Stomach smooth muscle (tissue), 2 donors: ENCODE results near the gene WFDC1.
"Not testable (repeated sequence)": the region's sequence is repeated elsewhere in the genome, so short reads cannot be mapped to it uniquely, and the experiment has no call there.

Experiments used
- H3K27ac ChIP-seq: one replicate; pipeline ENCODE4 v1.7.0; 2013; ENCODE audit warnings: mild to moderate bottlenecking, low read length, inconsistent platforms
- H3K27me3 ChIP-seq, 2 donors: one replicate each; pipeline ENCODE4 v1.7.0; 2013; ENCODE audit warnings: low read length in 2 of 2; ENCODE audit not compliant: insufficient read depth in 2 of 2, control insufficient read depth in 1 of 2
- H3K36me3 ChIP-seq, 2 donors: one replicate each; pipeline ENCODE4 v1.7.0; 2013; ENCODE audit warnings: low read length in 2 of 2; ENCODE audit not compliant: control insufficient read depth in 2 of 2, insufficient read depth in 2 of 2
- H3K4me1 ChIP-seq: one replicate; pipeline ENCODE4 v1.7.0; 2013; ENCODE audit warnings: low read length; ENCODE audit not compliant: control insufficient read depth, insufficient read depth
- H3K4me3 ChIP-seq, 2 donors: one replicate each; pipeline ENCODE4 v1.7.0; 2013; ENCODE audit warnings: low read length in 2 of 2
- H3K9ac ChIP-seq, 2 donors: one replicate each; pipeline ENCODE4 v1.7.0; 2013; ENCODE audit warnings: low read length in 2 of 2, mild to moderate bottlenecking in 1 of 2
- H3K9me3 ChIP-seq, 2 donors: one replicate each; pipeline ENCODE4 v1.7.0; 2013; ENCODE audit warnings: low read length in 2 of 2; ENCODE audit not compliant: control insufficient read depth in 2 of 2
- donor health status: healthy.
- donor health status: Pancreatic carcinoma.

Gene WFDC1

DNA sequence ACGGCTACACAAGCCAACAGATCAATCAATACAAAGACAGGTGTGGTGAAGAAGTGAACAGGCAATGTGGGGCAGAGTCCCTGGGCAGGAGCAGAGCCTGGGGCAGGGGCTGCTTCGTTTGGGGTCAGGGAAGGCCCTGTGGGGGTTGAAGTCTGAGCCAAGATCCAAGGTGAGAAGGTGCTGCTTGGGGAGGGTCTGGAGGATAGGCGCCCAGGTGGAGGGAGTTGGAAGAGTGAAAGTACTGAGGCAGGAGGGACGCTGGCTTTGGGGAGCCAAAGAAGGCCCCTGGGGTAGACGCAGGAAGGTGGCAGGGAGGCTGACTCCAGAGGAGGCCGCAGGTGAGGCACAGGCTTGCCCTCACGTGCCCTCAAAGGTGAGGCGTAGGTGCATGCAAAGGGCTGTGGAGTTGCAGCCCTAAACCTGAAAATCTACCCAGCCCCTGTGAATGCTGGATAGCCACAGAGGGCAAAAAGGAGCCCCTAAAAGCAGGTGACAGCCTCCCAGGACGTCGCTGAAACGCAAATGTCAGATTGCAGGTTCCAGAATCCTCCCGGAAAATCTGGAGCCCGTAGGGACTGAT is 33.3 kb downstream of the WFDC1 start:
- Histone ChIP-seq H3K27ac (no peak overlapping the region), H3K9ac (no peak overlapping the region), H3K9me3 (peaks cover 0 to 5% of the 10 kb centered on the region in 2 donors), H3K4me1 (no peaks in the 10 kb centered on the region), H3K4me3 (no peak overlapping the region), H3K36me3 (peaks cover 0 to 3% of the 10 kb centered on the region in 2 donors), H3K27me3 (peaks cover 0 to 5% of the 10 kb centered on the region in 2 donors)

- Histone ChIP-seq H3K36me3 (peaks cover 0 to 3% of the 10 kb centered on the region in 2 donors), H3K27ac (no peak overlapping the region), H3K4me1 (no peaks in the 10 kb centered on the region), H3K9me3 (peaks cover 0 to 5% of the 10 kb centered on the region in 2 donors), H3K27me3 (peaks cover 0 to 5% of the 10 kb centered on the region in 2 donors), H3K4me3 (no peak overlapping the region), H3K9ac (no peak overlapping the region)
Measured at GRCh38 chr16:84329016-84329415, 34.3 kb downstream of the WFDC1 start.

GRCh38 chr16:84329843-84330684 is 35.4 kb downstream of the WFDC1 start:
- Histone ChIP-seq H3K9ac (no peak overlapping the region), H3K36me3 (peaks cover 0 to 3% of the 10 kb centered on the region in 2 donors), H3K9me3 (peaks cover 0 to 5% of the 10 kb centered on the region in 2 donors), H3K4me3 (no peak overlapping the region), H3K27ac (no peak overlapping the region), H3K4me1 (no peaks in the 10 kb centered on the region), H3K27me3 (peaks cover 0 to 5% of the 10 kb centered on the region in 2 donors)

GRCh38 chr16:84330685-84331050 is 36.0 kb downstream of the WFDC1 start:
- Histone ChIP-seq H3K27ac (no peak overlapping the region), H3K27me3 (peaks cover 0 to 5% of the 10 kb centered on the region in 2 donors), H3K9ac (no peak overlapping the region), H3K9me3 (peaks cover 0 to 5% of the 10 kb centered on the region in 2 donors), H3K4me3 (no peak overlapping the region), H3K4me1 (no peaks in the 10 kb centered on the region), H3K36me3 (peaks cover 0 to 3% of the 10 kb centered on the region in 2 donors)

DNA sequence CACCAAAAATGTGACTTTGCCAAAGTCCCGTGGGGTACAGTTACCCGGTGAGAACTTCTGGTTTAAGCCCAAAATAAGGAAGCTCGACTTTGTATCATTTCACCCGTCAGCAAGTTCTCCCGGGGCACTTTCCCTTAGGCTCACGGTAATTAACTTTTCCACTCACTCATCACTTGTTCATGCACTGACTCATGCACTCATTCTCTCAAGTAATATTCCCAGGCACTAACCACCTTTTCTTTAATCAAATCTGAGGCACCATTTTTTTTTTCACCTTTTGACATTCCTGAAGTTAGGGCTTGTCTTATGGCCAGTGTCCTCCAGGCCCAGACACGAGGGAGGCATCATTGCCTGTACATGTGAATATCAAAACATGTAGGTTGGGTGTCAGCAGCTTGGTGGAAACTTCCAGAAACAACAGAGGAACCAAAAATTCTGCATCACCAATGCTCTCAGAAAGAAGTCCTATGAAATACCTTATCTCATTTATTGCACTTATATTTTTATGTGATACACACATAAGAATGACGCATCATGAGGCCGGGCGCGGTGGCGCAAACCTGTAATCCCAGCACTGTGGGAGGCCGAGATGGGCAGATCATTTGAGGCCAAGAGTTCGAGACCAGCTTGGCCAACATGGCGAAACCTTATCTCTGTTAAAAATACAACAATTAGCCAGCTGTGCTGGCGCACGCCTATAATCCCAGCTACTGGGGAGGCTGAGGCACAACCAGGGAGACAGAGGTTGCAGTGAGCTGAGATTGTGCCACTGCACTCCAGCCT is 37.5 kb downstream of the WFDC1 start:
- Histone ChIP-seq H3K27ac (no peak overlapping the region), H3K4me3 (no peak overlapping the region), H3K9ac (no peak overlapping the region), H3K9me3 (peaks cover 0 to 4% of the 10 kb centered on the region in 2 donors), H3K4me1 (no peaks in the 10 kb centered on the region), H3K36me3 (peaks cover 0 to 3% of the 10 kb centered on the region in 2 donors), H3K27me3 (peaks cover 0 to 5% of the 10 kb centered on the region in 2 donors)

DNA sequence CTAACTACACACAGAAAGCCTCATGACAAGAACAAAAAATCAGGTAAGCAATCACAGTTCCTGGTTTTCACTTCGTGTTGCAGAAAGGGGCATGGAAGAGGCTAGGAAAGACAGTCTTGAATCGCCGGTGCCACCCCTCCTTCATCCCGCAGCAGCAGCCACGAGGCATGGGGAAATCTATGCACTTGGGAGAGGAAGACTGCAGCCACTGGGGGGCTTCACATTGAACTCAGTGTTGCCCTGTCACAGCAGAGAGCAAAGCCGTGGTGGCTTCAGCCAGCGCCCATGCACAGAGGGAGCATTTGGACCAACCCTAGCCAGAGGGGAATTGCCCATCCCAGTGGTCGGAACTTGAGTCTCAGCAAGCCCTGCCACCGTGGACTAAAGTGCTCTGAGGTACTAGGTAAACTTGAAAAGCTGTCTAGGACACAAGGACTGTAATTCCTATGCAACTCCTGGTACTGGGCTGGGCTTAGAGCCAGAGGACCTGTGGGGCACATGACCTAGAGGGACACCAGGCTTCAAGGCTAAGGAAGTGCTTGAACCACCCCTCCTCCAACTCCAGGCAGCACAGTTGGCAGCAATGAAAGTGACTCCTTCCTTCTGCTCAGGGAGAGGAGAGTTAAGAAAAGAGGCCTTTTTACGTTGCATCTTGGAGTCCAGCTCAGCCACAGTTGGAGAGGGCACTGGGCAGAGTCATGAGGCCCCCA is 38.5 kb downstream of the WFDC1 start:
- no peak overlapping the region for H3K27ac ChIP-seq
- H3K4me1 ChIP-seq, result no peaks in the 10 kb centered on the region
- H3K27me3 ChIP-seq, result peaks cover 0 to 5% of the 10 kb centered on the region in 2 donors

GRCh38 chr16:84334058-84334457 is 39.4 kb downstream of the WFDC1 start:
- Histone ChIP-seq H3K9me3 (no peaks in the 10 kb centered on the region), H3K4me3 (no peak overlapping the region), H3K4me1 (no peaks in the 10 kb centered on the region), H3K27ac (no peak overlapping the region), H3K36me3 (peaks cover 0 to 3% of the 10 kb centered on the region in 2 donors), H3K27me3 (peaks cover 0 to 5% of the 10 kb centered on the region in 2 donors), H3K9ac (no peak overlapping the region)

More for the DNA sequence above, 38.5 kb downstream of the WFDC1 start:
- Histone ChIP-seq H3K9me3 (no peaks in the 10 kb centered on the region), H3K4me3 (no peak overlapping the region), H3K36me3 (peaks cover 0 to 3% of the 10 kb centered on the region in 2 donors), H3K9ac (no peak overlapping the region)

- H3K4me1 ChIP-seq, result no peaks in the 10 kb centered on the region
- no peak overlapping the region for H3K4me3 ChIP-seq
- H3K27me3 ChIP-seq, result peaks cover 0 to 5% of the 10 kb centered on the region in 2 donors
- no peak overlapping the region for H3K9ac ChIP-seq
- H3K27ac ChIP-seq, result no peak overlapping the region
- H3K9me3 ChIP-seq, result no peaks in the 10 kb centered on the region
- peaks cover 0 to 3% of the 10 kb centered on the region in 2 donors for H3K36me3 ChIP-seq
Measured at GRCh38 chr16:84334482-84334881, 39.8 kb downstream of the WFDC1 start.

DNA sequence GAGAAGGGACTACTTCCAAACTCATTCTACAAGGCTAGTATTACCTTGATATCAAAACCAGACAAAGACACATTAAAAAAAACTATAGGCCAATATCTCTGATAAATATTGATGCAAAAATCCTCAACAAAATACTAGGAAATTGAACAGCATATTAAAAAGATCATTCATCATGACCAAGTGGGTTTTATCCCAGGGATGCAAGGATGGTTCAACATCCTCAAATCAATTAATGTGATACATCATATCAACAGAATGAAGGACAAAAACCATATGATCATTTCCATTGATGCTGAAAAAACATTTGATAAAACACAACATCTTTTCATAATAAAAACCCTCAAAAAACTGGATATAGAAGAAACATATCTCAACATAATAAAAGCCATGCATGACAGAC is 42.6 kb downstream of the WFDC1 start:
- H3K36me3 ChIP-seq, H3K27me3 ChIP-seq, H3K4me3 ChIP-seq, H3K27ac ChIP-seq, H3K9me3 ChIP-seq, H3K9ac ChIP-seq, H3K4me1 ChIP-seq: not testable (repeated sequence)

DNA sequence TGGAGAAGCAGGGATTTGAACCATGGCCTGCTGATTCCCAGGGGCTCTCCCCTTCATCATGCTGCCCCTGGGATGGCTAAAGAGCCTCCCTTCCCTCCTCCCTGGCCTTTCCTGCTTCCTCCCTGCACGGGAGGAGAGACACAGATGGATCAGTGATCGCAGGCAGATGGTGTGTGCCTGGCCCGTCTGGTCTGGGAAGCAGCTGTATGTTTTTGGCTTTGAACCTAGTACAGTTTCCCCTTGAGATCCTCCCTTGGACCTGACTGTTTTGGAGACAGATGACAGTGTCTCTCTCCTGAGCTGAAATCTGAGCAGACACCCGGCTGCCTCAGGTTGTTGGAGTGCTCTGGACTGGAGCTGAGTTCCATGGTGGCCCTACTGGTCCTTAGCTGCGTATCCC is 44.6 kb downstream of the WFDC1 start:
- Histone ChIP-seq H3K9me3 (no peaks in the 10 kb centered on the region), H3K4me3 (no peak overlapping the region), H3K36me3 (no peaks in the 10 kb centered on the region), H3K27ac (no peak overlapping the region), H3K27me3 (no peaks in the 10 kb centered on the region), H3K9ac (no peak overlapping the region), H3K4me1 (no peaks in the 10 kb centered on the region)
